PFSK-1 (cell line): ENCODE results near the gene CTDNEP1.

Source experiments
- FOXP2 ChIP-seq: optimal IDR thresholded peaks from 2 replicates; pipeline ENCODE3; 2011; ENCODE audit warnings: borderline replicate concordance, control low read depth, inconsistent platforms; ENCODE audit not compliant: insufficient read depth; ENCODE audit errors: extremely low read length, extremely low read depth
- POLR2AphosphoS5 ChIP-seq: IDR thresholded peaks from 2 replicates; pipeline ENCODE4 v1.6.1; 2012; ENCODE audit warnings: low read depth, mild to moderate bottlenecking, control low read depth, low read length, moderate library complexity
- REST ChIP-seq, 2 experiments: IDR thresholded peaks; 2 replicates each; pipeline versions ENCODE4 v1.6.1 to v1.8.0; 2011 to 2012; ENCODE audit warnings: low read depth in 2 of 2, low read length in 2 of 2, control low read depth in 1 of 2, inconsistent platforms in 1 of 2, mild to moderate bottlenecking in 1 of 2, moderate library complexity in 1 of 2; ENCODE audit not compliant: insufficient read depth in 1 of 2
- SIN3A ChIP-seq: IDR thresholded peaks from 2 replicates; pipeline ENCODE4 v1.6.1; 2012; ENCODE audit warnings: mild to moderate bottlenecking, low read length, moderate library complexity, borderline replicate concordance; ENCODE audit not compliant: insufficient read depth
- TAF1 ChIP-seq: IDR thresholded peaks from 2 replicates; pipeline ENCODE4 v1.6.1; 2012; ENCODE audit warnings: low read length, control low read depth, borderline replicate concordance; ENCODE audit not compliant: insufficient read depth

CTDNEP1 gene

DNA sequence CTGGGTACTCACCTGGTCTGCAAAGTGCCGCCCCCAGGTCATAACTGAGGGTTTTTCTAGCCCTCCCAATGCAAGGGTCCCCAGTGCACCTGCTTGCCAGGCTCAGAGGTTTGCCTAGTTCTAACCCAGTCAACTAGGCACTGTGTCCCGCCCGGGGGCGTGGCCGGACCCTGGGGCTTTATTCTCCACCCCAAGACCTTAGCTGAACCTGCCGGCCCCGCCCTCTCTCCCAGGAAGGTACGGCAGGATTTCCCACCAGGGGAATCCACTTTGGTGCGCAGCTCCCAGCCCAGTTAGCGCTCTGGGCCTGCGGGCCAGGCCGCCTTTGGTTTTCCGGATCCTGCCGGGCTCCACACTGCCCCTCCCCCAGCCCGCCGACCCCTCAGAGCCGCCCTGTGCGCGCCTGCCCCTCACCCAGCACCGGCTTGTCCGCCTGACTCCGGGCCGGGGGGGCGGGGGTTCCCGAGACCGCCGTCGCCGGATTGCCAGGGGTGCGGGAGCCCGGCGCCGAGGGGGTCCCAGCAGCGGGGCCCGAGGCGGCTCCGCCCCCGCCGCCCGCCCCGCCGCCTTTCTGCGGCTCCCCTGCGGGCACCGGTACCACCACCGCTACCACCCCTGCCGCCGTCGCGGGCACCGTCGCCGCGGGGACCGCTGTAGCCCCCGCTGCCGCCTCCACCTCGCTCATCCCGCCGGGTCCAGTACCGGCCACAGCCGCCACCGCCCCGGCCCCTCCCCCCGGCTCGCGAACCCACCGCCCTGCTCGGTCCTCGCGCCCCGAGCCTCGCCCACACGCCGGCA is 42.5 kb upstream of the CTDNEP1 start:
- TF ChIP-seq TAF1 (no peak), POLR2AphosphoS5 (no peak), SIN3A (no peak), FOXP2 (no peak), REST (IDR thresholded peaks at IDR 0.05; ENCODE audit: insufficient read depth in 1 of 2, low read depth in 2 of 2, low read length in 2 of 2) (no peak)

- TF ChIP-seq TAF1: no peak
- 0 out of 2 replicates have a peak, but pooled peaks have one; percentile 28 for TF ChIP-seq SIN3A
These were observed 41.6 kb upstream of the CTDNEP1 start for GRCh38 chr17:7293159-7293558.

DNA sequence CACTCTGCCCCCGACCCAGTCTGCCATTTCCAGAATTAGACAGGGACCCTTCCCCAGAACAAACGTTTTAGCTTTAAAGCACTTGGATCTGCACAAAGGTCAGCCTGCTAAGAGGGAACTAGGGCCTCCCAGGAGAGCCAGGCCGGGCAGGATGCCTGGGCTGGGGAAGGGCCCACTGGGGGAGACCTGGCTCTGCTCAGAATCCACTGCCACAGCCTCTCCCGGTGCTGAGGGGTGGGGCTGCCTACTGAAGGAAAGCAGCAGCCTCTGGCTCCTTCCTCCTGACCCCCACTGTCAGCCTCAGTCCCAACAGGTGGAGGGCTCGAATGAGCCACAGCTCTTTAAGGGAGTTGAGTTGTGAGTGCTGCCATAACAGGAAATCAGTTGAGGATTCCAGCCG is 41.2 kb upstream of the CTDNEP1 start:
- no peak for TF ChIP-seq REST (IDR thresholded peaks at IDR 0.05; ENCODE audit: insufficient read depth in 1 of 2, low read depth in 2 of 2, low read length in 2 of 2)
- TF ChIP-seq FOXP2: no peak
- TF ChIP-seq TAF1: no peak
- no peak for TF ChIP-seq POLR2AphosphoS5
- no peak for TF ChIP-seq SIN3A

DNA sequence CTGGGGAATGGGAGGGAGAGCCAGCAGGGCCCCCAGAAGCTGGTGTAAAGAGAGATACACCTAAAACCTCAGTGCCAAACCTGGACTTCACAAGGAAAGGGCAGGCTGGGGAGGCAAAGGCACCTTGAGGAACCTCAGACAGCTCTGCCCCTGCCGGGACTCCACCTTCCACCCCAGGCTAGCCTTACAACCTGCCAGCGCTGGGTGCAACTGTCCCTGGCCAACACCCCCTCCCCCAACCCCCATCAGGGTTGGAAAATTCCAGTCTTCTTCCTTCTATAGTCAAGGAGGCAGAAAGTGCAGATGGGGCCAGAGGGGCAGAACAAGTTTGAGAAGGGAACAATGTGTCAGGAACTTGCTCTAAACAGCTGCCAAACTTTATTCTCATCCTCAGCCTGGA is 40.7 kb upstream of the CTDNEP1 start:
- no peak for TF ChIP-seq FOXP2
- no peak for TF ChIP-seq POLR2AphosphoS5
- no peak for TF ChIP-seq TAF1
- no peak for TF ChIP-seq SIN3A
- TF ChIP-seq REST (IDR thresholded peaks at IDR 0.05; ENCODE audit: insufficient read depth in 1 of 2, low read depth in 2 of 2, low read length in 2 of 2): no peak

DNA sequence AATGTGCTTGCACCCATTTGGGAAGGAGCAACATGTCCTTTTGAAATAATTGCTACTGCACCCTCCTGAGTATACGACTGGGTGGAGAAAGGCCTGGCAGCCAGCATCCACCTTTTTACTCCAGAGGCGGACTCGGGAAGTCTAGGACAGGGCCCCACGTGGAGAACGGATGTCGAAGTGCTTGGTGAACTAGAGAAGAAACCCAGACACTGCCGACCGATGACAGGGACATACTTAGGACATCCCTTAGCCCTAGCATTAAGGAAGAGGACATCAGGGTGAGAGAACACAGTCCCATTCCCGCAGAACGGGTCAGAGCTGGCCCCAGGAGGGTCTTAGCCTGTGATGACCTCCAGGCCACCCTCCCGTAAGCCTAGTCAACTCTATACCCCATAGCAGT is 39.2 kb upstream of the CTDNEP1 start:
- no peak for TF ChIP-seq TAF1
- TF ChIP-seq POLR2AphosphoS5: no peak
- no peak for TF ChIP-seq REST (IDR thresholded peaks at IDR 0.05; ENCODE audit: insufficient read depth in 1 of 2, low read depth in 2 of 2, low read length in 2 of 2)
- TF ChIP-seq SIN3A: no peak
- no peak for TF ChIP-seq FOXP2
